ENCODE results near the gene TNIK.

TNIK gene

GRCh38 chr3:171459942-171460724, at the start of gene TNIK:
TNIK (minus strand) TSS chr3:171460405; CDS start chr3:171460063, 342 bp downstream.
- DNase-seq (ENCODE audit: low read depth, low spot score): peak; percentile 91

DNA sequence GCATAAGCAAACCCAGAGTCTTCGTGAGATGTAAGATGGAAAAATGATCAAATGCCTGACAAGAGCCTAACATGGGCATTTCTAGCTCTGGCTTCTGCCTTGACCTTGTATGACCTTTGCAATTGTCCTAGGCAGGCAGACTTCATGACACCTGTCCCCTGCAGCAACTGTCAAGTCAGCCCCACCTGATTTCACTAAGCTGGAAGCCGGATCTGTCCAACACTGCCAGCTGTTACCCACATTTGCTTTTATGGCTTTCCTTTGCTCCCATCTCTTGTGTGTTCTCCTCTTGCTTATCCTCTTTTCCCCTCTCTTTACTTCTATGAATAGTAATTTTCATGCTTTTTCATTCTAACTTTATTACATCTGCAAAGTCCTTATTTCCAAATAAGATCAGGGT, 48.5 kb upstream of the TNIK start:
- DNase-seq (ENCODE audit: low read depth, low spot score): no peak

GRCh38 chr3:171508206-171508605, 48.0 kb upstream of the TNIK start:
- DNase-seq (ENCODE audit: low read depth, low spot score): no peak

GRCh38 chr3:171506743-171507319, 46.6 kb upstream of the TNIK start:
- no peak for DNase-seq (ENCODE audit: low read depth, low spot score)

DNA sequence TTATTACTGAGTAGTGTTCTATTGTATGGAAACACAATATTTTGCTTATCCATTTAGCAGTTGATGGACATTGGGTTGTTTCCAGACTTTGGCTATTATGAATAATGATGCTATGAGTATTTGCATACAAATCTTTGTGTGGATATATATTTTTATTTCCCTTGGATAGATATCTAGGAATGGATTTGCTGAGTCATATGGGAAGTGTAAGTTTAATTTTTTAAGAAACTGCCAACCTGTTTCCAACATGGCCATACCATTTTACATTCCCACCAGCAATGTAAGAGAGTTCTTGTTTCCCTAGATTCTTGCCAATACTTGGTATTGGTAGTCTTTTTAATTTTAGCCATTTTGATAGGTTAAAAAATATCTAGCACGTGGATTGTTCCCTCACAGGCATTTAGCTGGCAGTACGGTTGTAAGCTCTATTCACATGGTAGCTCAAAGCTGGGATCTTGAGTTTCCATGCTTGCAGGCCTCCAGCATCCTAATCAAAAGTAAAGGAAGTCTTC, 45.7 kb upstream of the TNIK start:
- no peak for DNase-seq (ENCODE audit: low read depth, low spot score)

DNA sequence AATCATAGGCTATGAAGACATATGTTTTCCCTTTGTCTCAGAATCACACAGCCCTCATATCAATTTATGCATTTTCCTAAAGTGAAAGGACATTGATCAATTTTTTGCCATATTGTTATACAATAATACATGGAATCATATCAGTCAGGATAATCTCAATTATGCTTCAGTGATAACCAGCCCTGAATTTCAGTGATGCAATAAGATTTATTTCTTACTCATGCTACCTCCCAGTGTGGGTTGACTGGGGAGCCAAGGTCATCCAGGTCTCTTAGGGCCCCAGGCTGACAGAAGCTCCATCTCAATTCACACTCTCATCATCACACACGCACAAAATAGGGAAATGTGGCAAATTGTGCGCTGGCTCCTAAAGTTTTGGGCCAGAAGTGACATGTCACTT, 44.2 kb upstream of the TNIK start:
- no peak for DNase-seq (ENCODE audit: low read depth, low spot score)

DNA sequence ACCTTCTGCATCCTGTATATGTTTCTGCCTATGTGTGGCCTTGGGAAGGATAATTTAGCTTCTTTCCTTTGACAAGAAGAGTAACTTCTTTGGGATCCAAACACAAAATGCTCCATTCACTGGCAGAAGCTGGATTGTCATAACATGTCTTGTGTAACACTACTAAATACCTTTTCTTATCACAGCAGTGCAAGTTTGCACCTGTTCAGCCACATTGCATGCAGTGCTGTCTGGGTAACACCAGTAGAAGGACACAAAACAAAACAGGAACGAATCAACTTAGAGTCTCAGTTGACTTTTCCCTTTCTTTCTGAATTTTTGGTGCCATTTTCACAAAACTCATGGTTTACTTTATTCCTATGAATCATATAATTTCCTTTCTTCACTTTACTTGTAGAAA, 43.6 kb upstream of the TNIK start:
- no peak for DNase-seq (ENCODE audit: low read depth, low spot score)

DNA sequence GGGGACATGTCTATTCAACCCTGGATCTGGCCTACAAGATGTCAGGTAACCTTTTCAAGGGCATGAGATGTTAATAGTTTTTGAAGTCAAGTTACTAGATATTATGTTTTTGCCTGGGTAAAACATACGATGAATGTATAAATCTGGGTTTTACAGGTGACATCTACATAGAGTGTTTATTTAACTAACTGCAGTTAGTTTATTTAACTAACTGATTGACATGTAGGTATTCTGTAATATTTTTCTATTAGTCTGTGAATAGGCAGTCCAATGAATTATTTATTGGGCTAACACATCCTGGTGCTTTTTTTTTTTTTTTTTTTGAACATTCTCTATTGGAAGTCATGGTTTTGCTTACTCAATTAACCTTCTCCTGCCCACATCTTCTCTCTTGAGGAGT, 38.7 kb upstream of the TNIK start:
- DNase-seq (ENCODE audit: low read depth, low spot score): no peak

GRCh38 chr3:171497468-171497867, 37.3 kb upstream of the TNIK start:
- no peak for DNase-seq (ENCODE audit: low read depth, low spot score)

DNA sequence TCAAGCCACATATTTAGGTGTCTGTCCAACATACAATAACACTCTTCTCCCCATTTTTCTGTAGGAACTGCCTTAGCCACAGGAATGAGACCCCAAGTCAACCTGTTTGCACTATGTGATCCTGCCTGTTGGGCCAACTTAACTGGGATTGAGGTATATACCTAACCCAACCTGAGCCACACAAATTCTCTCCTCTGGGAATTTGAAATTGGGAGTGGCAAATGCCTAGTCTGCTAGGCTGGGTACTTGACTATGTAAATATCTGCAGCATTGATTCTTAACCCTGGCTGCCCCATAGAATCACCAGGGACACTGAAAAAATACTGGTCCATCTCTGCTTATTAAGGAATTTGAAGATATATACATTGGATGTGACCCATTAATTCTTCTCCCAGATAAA, 35.2 kb upstream of the TNIK start:
- DNase-seq (ENCODE audit: low read depth, low spot score): no peak

- DNase-seq (ENCODE audit: low read depth, low spot score): no peak
These were observed 34.4 kb upstream of the TNIK start for GRCh38 chr3:171494457-171495109.

DNA sequence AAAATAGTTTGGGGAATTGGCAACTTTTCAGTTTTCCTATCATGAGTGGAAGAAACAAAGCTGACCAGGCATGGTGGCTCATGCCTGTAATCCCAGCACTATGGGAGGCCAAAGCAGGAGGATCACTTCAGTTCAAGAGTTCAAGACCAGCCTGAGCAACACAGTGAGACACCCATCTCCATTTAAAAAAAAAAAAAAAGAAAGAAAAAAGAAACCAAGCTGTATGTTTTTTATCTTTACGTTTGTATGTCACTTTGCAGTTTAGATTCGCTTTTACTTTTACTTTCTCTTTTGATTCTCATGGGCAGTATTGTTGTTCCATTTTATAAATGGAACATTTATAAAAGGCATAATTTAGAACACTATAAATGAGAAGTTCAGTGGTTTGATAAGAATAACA, 31.2 kb upstream of the TNIK start:
- DNase-seq (ENCODE audit: low read depth, low spot score): no peak

DNA sequence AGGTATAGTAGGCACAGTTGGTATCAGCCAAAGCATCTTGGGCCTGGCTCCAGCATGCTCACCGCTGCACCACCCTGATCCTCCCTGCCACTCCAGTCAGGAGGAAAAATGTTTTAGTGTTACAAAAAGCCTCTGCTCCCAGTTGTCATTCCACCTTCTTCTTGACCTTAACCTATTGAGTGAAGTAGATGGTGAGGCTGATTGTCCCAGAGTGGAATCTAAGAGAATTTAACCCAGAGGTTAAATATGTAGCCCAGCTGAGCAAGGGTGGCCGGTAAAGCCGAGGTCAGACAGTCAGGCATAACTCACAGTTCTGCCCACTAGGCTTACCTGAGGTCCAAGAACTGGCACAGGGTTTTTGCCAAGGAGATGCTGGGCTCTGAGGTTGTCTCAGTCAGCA, 30.7 kb upstream of the TNIK start:
- no peak for DNase-seq (ENCODE audit: low read depth, low spot score)

GRCh38 chr3:171489348-171489747, 29.1 kb upstream of the TNIK start:
- DNase-seq (ENCODE audit: low read depth, low spot score): no peak

DNA sequence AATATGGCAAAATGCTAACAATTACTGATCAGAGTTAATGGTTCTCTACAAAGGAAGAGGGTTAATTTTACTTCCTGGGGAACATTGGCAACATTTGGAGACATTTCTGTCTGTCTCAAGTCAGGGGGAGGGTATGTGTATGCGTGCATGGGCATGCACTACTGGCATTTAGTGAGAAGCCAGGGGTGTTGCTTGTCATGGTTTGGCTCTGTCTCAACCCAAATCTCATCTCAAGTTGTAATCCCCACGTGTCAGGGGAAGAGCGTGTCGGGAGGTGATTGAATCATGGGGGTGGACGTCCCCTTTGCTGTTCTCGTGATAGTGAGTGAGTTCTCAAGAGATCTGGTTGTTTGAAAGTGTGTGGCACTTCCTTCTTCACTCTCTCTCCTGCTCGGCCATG, 28.3 kb upstream of the TNIK start:
- DNase-seq (ENCODE audit: low read depth, low spot score): no peak

- DNase-seq (ENCODE audit: low read depth, low spot score): no peak
These were observed 27.2 kb upstream of the TNIK start for GRCh38 chr3:171487382-171487781.

- no peak for DNase-seq (ENCODE audit: low read depth, low spot score)
These were observed 25.1 kb upstream of the TNIK start for GRCh38 chr3:171485338-171485737.

GRCh38 chr3:171481011-171481410, 20.8 kb upstream of the TNIK start:
- no peak for DNase-seq (ENCODE audit: low read depth, low spot score)

- no peak for DNase-seq (ENCODE audit: low read depth, low spot score)
These were observed 20.3 kb upstream of the TNIK start for GRCh38 chr3:171480526-171480925.

- DNase-seq (ENCODE audit: low read depth, low spot score): no peak
These were observed 16.4 kb upstream of the TNIK start for GRCh38 chr3:171476532-171477102.

DNA sequence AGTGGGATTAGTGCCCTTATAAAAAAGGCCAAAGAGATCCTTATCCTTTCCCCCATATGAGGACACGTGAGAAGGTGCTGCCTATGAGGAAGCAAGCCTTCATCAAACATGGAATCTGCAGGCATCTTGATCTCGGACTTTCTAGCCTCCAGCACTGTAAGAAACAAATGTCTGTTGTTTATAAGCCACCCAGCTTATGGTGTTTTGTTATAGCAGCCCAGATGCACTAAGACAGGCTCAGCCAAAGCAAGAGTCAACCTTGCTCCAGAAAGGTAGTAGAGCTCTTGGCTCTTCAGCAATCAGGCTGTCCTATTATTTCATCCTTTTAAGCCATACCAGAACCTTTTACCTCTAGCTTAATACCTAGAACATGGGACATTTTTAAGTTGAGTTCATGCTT, 12.3 kb upstream of the TNIK start:
- no peak for DNase-seq (ENCODE audit: low read depth, low spot score)

GRCh38 chr3:171470714-171471227, 10.6 kb upstream of the TNIK start:
- no peak for DNase-seq (ENCODE audit: low read depth, low spot score)

All from activated CD4-positive, CD25-positive, alpha-beta regulatory T cell treated with anti-CD3 and anti-CD28 coated beads, Interleukin-2, amount 50 U/mL, for 16 hours (primary cell).